Spleen (tissue), 7 donors: ENCODE results near the gene DHCR7.

ENCODE experiments used
- CTCF ChIP-seq, 11 experiments: fragments of 200-600 bp in 7 of 11; fragments of 450-650 bp in 4 of 11; sonication (generic) in 4 of 11; IDR thresholded peaks in 8 of 11; conservative IDR thresholded peaks in 3 of 11; 1 replicate in 7 of 11; 2 replicates in 4 of 11; pipeline versions ENCODE4 v1.4.0 to v1.8.0; 2016 to 2021; ENCODE audit warnings: antibody characterized with exemption in 11 of 11, inconsistent platforms in 4 of 11, mild to moderate bottlenecking in 1 of 11
- POLR2AphosphoS5 ChIP-seq, 3 donors: sonication (generic); formaldehyde crosslinking; IDR thresholded peaks; one replicate each; pipeline ENCODE4 v1.5.1; 2017; ENCODE audit warnings: antibody characterized with exemption in 3 of 3
- donor health status: DM: no; HTN: no; CAD: no; lungs with moderate emphysema.
- donor health status: DM: no; HTN: no; CAD: no.
- donor health status: DM: no; HTN: no; CAD: no.

- no peak for TF ChIP-seq POLR2AphosphoS5 (IDR thresholded peaks at IDR 0.05)
- TF ChIP-seq CTCF (IDR thresholded peaks at IDR 0.05 in 8 of 11, conservative IDR thresholded peaks at IDR 0.05 in 3 of 11): no peak
Observed at GRCh38 chr11:71449596-71449995, 1.4 kb upstream of the DHCR7 start.
